GM23338 (cell line): ENCODE data around the gene CELA2A.

Source experiments
- CTCF ChIP-seq, 2 experiments: fragments of 200-600 bp in 1 of 2; sonication (generic) in 1 of 2; conservative IDR thresholded peaks; 2 replicates each; pipeline versions ENCODE4 v1.5.1 to v1.6.1; 2016 to 2017; ENCODE audit warnings: antibody characterized with exemption in 2 of 2, low read depth in 2 of 2, mild to moderate bottlenecking in 2 of 2, moderate library complexity in 1 of 2
- EZH2 ChIP-seq: fragments of 200-600 bp; sonication (generic); IDR thresholded peaks from one replicate; pipeline ENCODE4 v1.8.0; 2017; ENCODE audit warnings: antibody characterized with exemption, mild to moderate bottlenecking, low read depth; ENCODE audit not compliant: unreplicated experiment
- EZH2phosphoT487 ChIP-seq: fragments of 200-600 bp; sonication (generic); IDR thresholded peaks from one replicate; pipeline ENCODE4 v1.8.1; 2018; ENCODE audit warnings: antibody characterized with exemption; ENCODE audit not compliant: unreplicated experiment
- TF ChIP-seq, protein P1 (sequence below): IDR thresholded peaks from one replicate; pipeline ENCODE4 v1.6.1; 2018; ENCODE audit warnings: antibody characterized with exemption; ENCODE audit not compliant: unreplicated experiment

DNA sequence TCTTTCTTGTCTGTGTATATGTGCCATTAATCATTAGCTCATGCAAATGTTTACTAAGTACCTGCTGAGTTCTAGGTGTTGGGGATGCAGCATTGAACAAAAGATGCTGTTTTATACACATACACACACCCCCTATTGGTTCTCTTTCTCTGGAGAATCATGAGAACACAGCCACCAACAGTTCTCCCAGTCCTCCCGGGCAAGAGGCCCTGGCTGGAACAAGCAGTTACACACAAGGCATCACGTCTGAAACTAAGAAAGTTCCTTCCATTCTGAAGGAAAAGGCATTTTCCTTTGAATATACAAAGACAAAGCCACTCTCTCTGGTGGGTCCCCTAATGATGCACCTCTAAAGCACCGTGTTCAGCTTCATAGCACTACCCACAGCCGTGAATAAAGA lies 56.7 kb downstream of the CELA2A start:
- TF ChIP-seq EZH2phosphoT487: no peak
- TF ChIP-seq, protein P1, sequence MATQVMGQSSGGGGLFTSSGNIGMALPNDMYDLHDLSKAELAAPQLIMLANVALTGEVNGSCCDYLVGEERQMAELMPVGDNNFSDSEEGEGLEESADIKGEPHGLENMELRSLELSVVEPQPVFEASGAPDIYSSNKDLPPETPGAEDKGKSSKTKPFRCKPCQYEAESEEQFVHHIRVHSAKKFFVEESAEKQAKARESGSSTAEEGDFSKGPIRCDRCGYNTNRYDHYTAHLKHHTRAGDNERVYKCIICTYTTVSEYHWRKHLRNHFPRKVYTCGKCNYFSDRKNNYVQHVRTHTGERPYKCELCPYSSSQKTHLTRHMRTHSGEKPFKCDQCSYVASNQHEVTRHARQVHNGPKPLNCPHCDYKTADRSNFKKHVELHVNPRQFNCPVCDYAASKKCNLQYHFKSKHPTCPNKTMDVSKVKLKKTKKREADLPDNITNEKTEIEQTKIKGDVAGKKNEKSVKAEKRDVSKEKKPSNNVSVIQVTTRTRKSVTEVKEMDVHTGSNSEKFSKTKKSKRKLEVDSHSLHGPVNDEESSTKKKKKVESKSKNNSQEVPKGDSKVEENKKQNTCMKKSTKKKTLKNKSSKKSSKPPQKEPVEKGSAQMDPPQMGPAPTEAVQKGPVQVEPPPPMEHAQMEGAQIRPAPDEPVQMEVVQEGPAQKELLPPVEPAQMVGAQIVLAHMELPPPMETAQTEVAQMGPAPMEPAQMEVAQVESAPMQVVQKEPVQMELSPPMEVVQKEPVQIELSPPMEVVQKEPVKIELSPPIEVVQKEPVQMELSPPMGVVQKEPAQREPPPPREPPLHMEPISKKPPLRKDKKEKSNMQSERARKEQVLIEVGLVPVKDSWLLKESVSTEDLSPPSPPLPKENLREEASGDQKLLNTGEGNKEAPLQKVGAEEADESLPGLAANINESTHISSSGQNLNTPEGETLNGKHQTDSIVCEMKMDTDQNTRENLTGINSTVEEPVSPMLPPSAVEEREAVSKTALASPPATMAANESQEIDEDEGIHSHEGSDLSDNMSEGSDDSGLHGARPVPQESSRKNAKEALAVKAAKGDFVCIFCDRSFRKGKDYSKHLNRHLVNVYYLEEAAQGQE: no peak
- TF ChIP-seq CTCF (conservative IDR thresholded peaks at IDR 0.05; ENCODE audit: low read depth in 2 of 2): no peak
- TF ChIP-seq EZH2: no peak
